Tibial nerve (tissue), 4 donors: Measurements from ENCODE around the gene SPRY4. TPM values are rescaled to one million over a fixed set of nuclear protein-coding genes. Genes with fewer than 3 reads are reported as not detected.

Experiments
- DNase-seq, 2 donors: peaks; one replicate each; pipeline ENCODE4 v3.0.0-alpha.2; 2019; ENCODE audit warnings: low spot score in 2 of 2
- H3K27ac ChIP-seq, 4 donors: fragments of 200-600 bp; sonication (generic) in 3 of 4; one replicate each; pipeline ENCODE4 v1.5.1; 2017 to 2019; ENCODE audit warnings: mild to moderate bottlenecking in 1 of 4
- H3K27me3 ChIP-seq, 2 donors: fragments of 200-600 bp; sonication (generic) in 1 of 2; one replicate each; pipeline versions ENCODE4 v1.5.1 to v1.6.0; 2017 to 2019
- H3K36me3 ChIP-seq, 3 donors: fragments of 200-600 bp; sonication (generic); one replicate each; pipeline ENCODE4 v1.5.1; 2018 to 2019
- H3K4me1 ChIP-seq, 4 donors: fragments of 200-600 bp; sonication (generic) in 3 of 4; one replicate each; pipeline ENCODE4 v1.5.1; 2017 to 2019
- H3K4me3 ChIP-seq, 4 donors: fragments of 200-600 bp; sonication (generic) in 3 of 4; one replicate each; pipeline ENCODE4 v1.5.1; 2017 to 2019; ENCODE audit warnings: mild to moderate bottlenecking in 1 of 4, moderate library complexity in 1 of 4
- H3K9me3 ChIP-seq, 4 donors: fragments of 200-600 bp; sonication (generic) in 3 of 4; one replicate each; pipeline ENCODE4 v1.5.1; 2017 to 2019
- EP300 ChIP-seq, 2 donors: sonication (generic); formaldehyde crosslinking; IDR thresholded peaks; one replicate each; pipeline ENCODE4 v1.6.1; 2017; ENCODE audit warnings: antibody characterized with exemption in 2 of 2, mild to moderate bottlenecking in 1 of 2
- POLR2A ChIP-seq, 2 donors: fragments of 450-650 bp; IDR thresholded peaks; one replicate each; pipeline ENCODE4 v1.6.1; 2017; ENCODE audit warnings: antibody characterized with exemption in 2 of 2, mild to moderate bottlenecking in 2 of 2, moderate library complexity in 2 of 2
- WGBS, 2 donors: methylation state at CpG; one replicate each; pipeline ENCODE4 v1.1.5; 2018; 5-methylcytosine and 5-hydroxymethylcytosine counted together
- total RNA-seq, 4 donors: library from RNA; depleted of rRNA; stranded (reverse); fragments of >200 nt; gene quantifications; one replicate each; pipeline ENCODE4 v1.1.0, GENCODE V29; 2016
- TF ChIP-seq, protein P1 (sequence below), 5 experiments: fragments of 200-600 bp in 3 of 5; fragments of 450-650 bp in 2 of 5; sonication (generic) in 3 of 5; IDR thresholded peaks; one replicate each; pipeline ENCODE4 v1.5.1; 2016 to 2019; ENCODE audit warnings: antibody characterized with exemption in 5 of 5, mild to moderate bottlenecking in 3 of 5, moderate library complexity in 2 of 5

Gene SPRY4
- total RNA-seq, 4 donors from 2014 or later, result 5.1 to 30.9 (median 17.9) TPM

DNA sequence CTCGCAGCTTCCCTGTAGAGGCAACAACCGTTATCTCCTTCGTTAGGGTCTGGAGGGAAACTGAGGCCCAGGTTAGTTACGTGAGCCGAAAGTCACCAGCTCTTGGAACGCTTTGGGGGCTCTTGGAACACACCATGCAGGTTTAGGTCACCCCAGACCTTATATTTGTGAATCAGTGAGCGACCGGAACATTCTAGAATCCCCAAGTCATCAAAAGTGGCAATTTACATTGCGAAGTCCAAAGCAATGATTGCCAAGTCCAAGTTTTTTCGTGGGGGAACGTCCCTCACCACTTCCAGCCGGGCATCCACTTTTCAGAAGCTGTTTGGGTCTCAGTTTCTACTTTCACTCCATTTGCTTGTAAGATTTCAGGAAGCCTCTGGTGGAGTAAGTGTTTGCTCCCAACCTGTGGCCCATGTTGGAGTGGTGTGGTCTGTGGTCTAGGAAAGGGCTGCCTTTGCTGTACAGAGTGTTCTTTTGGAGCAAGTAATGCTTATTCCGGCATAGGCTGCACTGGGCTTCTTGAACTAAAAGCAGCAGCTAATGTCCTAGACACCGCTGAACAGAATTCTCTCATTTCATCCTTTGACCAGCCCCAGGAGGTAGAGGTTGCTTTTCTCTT, 32.8 kb upstream of the SPRY4 start:
- peak overlapping the region; percentile 92 to 97 (median 94) for H3K27ac ChIP-seq
- TF ChIP-seq, protein P1, sequence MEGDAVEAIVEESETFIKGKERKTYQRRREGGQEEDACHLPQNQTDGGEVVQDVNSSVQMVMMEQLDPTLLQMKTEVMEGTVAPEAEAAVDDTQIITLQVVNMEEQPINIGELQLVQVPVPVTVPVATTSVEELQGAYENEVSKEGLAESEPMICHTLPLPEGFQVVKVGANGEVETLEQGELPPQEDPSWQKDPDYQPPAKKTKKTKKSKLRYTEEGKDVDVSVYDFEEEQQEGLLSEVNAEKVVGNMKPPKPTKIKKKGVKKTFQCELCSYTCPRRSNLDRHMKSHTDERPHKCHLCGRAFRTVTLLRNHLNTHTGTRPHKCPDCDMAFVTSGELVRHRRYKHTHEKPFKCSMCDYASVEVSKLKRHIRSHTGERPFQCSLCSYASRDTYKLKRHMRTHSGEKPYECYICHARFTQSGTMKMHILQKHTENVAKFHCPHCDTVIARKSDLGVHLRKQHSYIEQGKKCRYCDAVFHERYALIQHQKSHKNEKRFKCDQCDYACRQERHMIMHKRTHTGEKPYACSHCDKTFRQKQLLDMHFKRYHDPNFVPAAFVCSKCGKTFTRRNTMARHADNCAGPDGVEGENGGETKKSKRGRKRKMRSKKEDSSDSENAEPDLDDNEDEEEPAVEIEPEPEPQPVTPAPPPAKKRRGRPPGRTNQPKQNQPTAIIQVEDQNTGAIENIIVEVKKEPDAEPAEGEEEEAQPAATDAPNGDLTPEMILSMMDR (IDR thresholded peaks at IDR 0.05), result no peak
- TF ChIP-seq EP300 (IDR thresholded peaks at IDR 0.05) (no peak), POLR2A (IDR thresholded peaks at IDR 0.05) (no peak)

DNA sequence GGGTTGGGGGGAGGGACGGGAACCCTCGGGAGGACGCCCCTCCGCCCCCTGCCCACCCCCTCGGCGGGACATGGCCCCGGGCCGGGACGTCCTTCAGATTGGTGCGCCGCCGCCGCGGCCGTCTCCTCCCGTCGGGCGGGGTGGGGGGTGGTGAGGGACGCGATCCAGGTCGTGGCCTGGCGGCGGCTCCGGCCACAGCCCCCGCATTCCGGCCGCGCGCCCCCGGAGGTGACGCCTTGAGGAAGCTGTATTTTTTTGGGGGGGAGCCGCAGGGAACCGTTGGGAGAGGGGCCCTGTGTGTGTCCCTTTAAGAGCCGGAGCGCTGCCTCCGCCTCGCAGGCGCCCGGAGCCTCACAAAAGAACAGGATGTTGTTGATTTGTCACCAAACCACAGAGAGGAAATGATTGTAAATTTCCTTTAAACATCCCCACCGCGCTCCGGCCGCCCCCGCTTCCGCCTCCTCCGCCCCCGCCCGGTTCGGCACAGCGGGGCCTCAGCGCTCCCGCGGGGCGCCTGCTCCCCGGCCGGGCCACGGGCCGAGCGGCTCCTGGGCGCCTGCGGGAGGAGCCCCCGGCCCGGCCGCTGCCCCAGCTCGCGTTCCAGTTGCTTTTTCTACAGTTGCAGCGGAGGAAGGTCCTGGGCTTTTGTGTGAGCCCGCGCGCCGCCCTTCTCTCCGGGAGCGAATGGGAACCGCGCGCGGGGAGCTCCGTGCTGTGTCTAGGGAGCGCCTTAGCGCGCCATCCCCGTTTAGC, 32.1 kb upstream of the SPRY4 start:
- H3K9me3 ChIP-seq, result no peaks in the 10 kb centered on the region
- H3K36me3 ChIP-seq, result no peaks in the 10 kb centered on the region
- TF ChIP-seq POLR2A (IDR thresholded peaks at IDR 0.05) (peak; percentile 18 to 51), EP300 (IDR thresholded peaks at IDR 0.05) (peak in 1 of 2 donors; percentile 69)
- TF ChIP-seq, protein P1 (IDR thresholded peaks at IDR 0.05), result peak in 2 of 5 experiments; percentile 27 to 36
- H3K27ac ChIP-seq, result peak overlapping the region; percentile 92 to 97 (median 94)
- DNase-seq, result peak; percentile 67 to 75
- peaks cover 0 to 38% (median 8%) of the 10 kb centered on the region in 4 donors for H3K4me1 ChIP-seq
- WGBS, 2 donors, result 1% methylated on average over 52 to 68 of the region's 82 CpGs
- H3K4me3 ChIP-seq, result peak overlapping the region; percentile 48 to 81 (median 67)
- peaks cover 0 to 4% of the 10 kb centered on the region in 2 donors for H3K27me3 ChIP-seq

More for the DNA sequence above, 32.8 kb upstream of the SPRY4 start:
- no peaks in the 10 kb centered on the region for H3K36me3 ChIP-seq
- peak in 1 of 2 donors; percentile 16 for DNase-seq
- WGBS, 2 donors, result 17 to 20% methylated on average over 14 of the region's 14 CpGs
- H3K27me3 ChIP-seq, result peaks cover 0 to 4% of the 10 kb centered on the region in 2 donors
- H3K9me3 ChIP-seq, result no peaks in the 10 kb centered on the region
- H3K4me3 ChIP-seq, result peak overlapping the region; percentile 48 to 81 (median 67)
- H3K4me1 ChIP-seq, result peaks cover 0 to 43% (median 8%) of the 10 kb centered on the region in 4 donors

DNA sequence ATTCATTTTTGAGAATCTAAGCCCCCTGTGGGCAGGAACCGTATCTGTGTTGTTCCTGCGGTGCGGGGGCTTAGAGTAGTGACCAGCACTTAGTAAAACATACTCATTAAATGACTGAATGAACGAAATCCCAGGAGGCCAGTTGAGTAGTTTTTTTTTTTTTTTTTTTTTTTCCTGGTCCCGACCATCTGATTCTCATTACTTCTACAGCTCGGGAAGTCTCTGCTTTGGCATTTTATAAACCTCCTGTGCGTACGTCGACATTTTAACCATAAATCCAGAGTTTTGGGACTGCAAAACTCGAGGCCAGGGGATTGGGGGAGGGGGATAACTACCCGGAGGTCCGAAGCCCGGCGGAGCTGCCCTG, 31.5 kb upstream of the SPRY4 start:
- H3K9me3 ChIP-seq, result no peaks in the 10 kb centered on the region
- peak overlapping the region; percentile 92 to 97 (median 94) for H3K27ac ChIP-seq
- peaks cover 0 to 38% (median 8%) of the 10 kb centered on the region in 4 donors for H3K4me1 ChIP-seq
- H3K27me3 ChIP-seq, result peaks cover 0 to 4% of the 10 kb centered on the region in 2 donors
- WGBS, 2 donors, result 5 to 8% methylated on average over 11 to 14 of the region's 14 CpGs
- TF ChIP-seq, protein P1 (IDR thresholded peaks at IDR 0.05), result no peak
- TF ChIP-seq EP300 (IDR thresholded peaks at IDR 0.05) (no peak), POLR2A (IDR thresholded peaks at IDR 0.05) (no peak)
- H3K4me3 ChIP-seq, result peak overlapping the region; percentile 48 to 81 (median 67)
- DNase-seq, result no peak
- no peaks in the 10 kb centered on the region for H3K36me3 ChIP-seq

DNA sequence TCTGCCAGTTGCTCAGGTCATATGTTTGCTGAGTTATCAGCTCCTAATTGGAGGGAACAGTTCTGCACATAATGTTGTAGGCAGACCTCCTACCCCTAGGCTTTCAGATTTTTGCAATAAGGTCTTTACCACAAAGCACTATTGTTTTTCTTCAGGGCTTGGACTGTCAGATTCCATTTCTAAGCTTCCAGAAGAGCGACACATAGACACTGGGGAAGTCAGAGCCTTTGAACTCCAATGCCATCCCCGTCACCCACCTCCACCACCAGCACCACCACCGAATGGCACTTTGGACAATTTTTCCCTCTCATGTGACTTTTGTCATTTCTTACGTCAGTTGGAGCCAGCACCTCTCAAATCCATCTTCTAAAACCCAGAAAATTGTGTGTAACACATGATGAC, 28.3 kb upstream of the SPRY4 start:
- TF ChIP-seq POLR2A (IDR thresholded peaks at IDR 0.05) (no peak), EP300 (IDR thresholded peaks at IDR 0.05) (peak in 1 of 2 donors; percentile 10)
- TF ChIP-seq, protein P1 (IDR thresholded peaks at IDR 0.05), result no peak
- Histone ChIP-seq H3K9me3 (no peaks in the 10 kb centered on the region), H3K27ac (peak overlapping the region in 2 of 4 donors; percentile 26 to 42), H3K4me1 (peaks cover 0 to 24% (median 7%) of the 10 kb centered on the region in 4 donors), H3K36me3 (no peaks in the 10 kb centered on the region), H3K4me3 (no peak overlapping the region), H3K27me3 (peaks cover 0 to 4% of the 10 kb centered on the region in 2 donors)
- DNase-seq, result no peak
- 44 to 48% methylated on average over 4 of the region's 4 CpGs for WGBS, 2 donors

DNA sequence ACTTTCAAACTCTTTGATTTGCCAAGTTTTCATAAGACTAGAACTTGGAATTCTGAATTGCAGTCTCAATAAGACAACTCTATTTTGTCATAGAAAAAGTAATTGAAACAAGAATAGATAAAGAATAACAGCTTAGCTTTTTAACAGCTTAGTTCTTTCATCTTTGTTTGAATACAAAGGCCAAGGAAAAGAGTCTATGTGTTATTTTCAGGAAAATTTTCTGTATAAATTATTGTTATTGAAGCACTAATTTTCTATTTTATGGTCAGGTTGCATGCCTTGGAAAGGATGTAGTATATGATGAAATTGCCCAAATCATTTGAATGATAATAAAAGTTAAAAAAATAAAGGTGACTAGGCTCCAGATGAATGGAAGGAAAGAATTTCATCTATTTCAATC, 25.2 kb upstream of the SPRY4 start:
- Histone ChIP-seq H3K27ac (no peak overlapping the region), H3K27me3 (no peaks in the 10 kb centered on the region), H3K4me1 (peaks cover 0 to 11% (median 0%) of the 10 kb centered on the region in 4 donors), H3K4me3 (no peak overlapping the region), H3K9me3 (peaks cover 0 to 13% (median 6%) of the 10 kb centered on the region in 4 donors), H3K36me3 (no peaks in the 10 kb centered on the region)
- DNase-seq, result no peak
- no peak for TF ChIP-seq POLR2A (IDR thresholded peaks at IDR 0.05)
- no peak for TF ChIP-seq EP300 (IDR thresholded peaks at IDR 0.05)
- TF ChIP-seq, protein P1 (IDR thresholded peaks at IDR 0.05), result no peak
